GM19328 (cell line): Measurements from ENCODE around the gene MET.
A peak's percentile ranks its signal among the peaks of the same experiment; 100 is the strongest.

Experiments used
- ATAC-seq: cut with Tn5 transposase; IDR thresholded peaks from one replicate; pipeline ENCODE4 v1.9.1; 2021; ENCODE audit warnings: mild to moderate bottlenecking, moderate library complexity; ENCODE audit not compliant: unreplicated experiment

The MET gene

DNA sequence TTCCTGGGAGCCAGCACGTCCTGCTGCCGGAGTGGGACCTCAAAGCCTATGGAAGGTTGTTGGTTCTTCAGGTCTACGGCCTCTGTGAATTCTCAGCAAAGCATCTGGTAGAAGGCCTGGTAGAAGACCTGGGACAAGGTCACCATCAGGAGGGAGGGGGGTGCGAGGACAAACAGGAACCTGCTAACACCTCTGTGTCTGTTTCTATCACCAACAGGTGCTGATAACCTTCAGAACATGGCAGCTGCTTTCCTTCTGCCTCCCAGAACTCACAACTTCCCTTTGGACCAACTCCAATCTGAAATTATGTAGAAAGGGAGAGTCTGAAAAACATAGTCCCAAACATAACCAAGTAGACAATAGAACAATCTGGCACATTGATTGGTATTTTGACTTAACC, 8.3 kb upstream of the MET start:
- ATAC-seq = no peak

GRCh38 chr7:116665332-116665996, 6.5 kb upstream of the MET start:
- ATAC-seq = no peak

DNA sequence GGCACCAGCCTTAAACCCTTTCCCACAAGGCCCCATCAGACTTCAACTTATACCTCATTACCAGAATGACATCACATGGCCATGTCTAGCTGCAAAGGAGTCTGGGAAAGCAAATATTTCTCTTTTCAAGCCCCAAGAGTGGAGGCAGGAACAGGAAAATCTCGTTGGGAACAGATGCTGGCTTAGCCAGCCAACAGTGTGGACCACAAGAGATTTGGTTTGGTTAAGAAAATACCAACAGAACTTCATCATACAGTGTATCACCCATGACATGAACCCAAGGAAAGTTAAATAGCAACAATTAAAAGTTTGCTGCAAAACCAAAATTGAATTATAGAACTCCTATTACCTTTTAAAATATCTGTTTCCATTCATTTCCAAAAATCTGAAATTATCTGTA, 2.2 kb upstream of the MET start:
- no peak for ATAC-seq

DNA sequence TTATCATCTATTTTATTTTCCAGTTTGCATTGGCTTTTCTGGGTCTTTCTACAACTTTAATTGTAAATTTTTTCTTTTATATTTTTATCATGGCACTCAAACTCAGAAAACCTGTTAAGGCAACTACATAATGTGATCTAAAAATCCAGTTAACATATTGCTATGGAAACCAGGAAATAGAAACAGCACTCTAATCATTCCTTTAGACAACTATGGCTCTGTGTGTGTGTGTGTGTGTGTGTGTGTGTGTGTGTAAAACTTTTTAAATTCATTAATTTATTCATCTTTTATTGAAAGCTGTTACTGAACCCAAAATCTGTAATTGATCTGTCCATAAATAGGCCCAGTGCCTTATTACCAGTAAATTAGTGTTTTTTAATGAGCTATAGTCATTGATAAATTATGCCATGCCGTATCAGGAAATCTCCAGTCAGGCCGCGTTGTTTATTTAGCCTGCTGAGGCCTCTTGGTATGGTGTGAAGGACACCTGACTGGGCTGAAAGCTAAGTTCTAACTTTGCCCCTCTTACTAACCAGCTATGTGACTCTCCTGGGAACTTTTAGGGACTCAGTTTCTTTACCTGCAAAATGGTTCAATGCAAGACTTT, 1.5 kb upstream of the MET start:
- no peak for ATAC-seq

DNA sequence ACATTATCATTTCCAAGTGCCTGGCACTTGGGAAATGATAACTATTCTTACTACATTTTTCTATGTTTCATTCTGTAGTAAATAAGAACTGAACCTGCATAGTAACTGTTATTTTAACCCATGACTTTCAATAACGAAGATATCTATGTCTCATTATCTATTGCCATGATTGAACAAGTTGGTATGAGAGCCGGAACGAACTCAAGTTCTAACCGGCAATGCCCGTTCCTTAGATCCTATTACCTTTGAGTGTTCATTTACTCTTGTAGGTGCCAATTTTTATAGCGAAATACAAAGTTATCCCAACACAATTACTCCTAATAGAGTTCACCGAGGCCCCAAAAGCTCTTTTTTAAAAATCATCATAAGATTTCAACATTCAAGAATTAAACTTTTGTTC, 885 bp upstream of the MET start:
- ATAC-seq = no peak

GRCh38 chr7:116672596-116673456, 830 bp downstream of the MET start:
- no peak for ATAC-seq

DNA sequence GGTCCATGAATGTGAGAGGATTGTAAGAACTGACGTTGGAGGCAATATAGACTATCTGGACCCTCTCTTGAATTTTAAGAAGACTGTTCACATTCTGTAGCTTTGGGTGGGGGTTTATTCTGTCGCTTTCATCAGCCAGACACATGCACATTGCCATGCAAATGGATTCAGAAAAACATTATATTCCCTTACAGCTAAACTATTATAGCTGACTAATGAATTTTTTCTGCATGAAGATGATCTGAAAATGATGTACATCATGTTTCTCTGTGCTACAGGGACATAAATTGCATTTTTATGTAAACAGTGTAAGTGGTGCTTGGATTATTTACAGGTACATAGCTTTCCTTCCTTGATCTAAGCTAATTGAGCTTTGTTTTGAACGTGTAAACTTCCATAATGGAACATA, 1.5 kb downstream of the MET start:
- ATAC-seq = no peak

- ATAC-seq = no peak
Observed at GRCh38 chr7:116674508-116675173, 2.6 kb downstream of the MET start.

DNA sequence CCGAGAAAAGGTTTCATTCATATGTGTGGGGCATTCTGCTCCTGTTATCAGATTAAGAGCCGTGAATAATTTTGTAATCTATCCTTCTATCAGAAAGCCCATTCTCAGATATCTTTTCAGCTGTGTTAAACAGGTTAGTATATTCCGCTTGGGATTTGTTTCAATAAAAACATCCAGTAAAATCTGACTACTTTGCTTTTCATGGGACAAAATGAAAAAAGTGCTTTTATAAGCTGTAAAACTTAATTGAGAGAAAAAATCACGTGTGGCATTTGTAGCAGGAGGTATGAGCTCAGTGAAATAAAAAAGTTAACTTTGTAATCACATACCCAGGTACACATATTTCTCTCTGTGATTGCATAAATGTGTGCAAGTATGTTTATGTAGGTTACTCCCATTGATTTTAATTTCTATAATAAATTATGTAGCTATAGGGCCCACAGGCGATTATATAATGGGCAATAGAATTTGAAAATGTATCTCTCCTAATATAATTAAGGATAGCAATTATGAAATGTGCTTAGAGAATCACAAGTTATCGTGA, 3.9 kb downstream of the MET start:
- ATAC-seq = no peak

DNA sequence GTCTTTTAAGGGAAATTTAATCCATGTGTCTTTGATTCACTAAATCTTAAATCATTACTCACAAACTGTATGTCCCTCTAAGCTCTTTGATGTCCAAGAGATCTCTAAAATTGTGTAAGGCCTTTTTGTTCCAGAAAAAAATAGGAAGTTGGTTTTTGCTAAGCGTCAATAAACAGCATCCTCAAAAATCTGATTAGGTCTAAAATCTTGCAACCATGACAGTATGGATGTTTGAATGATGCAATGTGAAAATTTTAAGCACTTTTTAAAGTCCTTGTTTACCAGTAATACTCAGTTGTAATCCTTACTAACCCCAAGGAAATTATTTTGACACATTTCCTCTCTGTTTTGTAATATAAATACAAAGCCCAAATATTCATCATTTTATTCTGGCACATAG, 6.8 kb downstream of the MET start:
- no peak for ATAC-seq

DNA sequence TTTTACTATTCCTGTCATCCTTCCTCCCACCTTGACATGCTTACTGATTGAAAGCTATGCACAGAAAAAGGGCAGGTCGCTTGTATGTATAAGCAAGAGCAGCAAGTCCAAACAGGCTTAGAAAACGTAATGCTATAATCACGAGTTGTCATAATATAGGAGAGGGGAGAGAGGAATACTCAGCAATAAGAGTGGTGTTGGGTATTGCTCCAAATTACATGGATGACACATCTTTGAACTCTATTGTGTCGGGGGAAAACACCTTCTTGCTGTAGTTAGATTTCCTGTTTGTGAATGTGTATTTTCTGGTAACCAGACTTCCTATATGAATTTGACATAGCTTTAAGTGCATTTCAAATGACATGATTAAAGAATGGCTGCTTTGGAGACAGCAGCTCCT, 7.5 kb downstream of the MET start:
- ATAC-seq = no peak

DNA sequence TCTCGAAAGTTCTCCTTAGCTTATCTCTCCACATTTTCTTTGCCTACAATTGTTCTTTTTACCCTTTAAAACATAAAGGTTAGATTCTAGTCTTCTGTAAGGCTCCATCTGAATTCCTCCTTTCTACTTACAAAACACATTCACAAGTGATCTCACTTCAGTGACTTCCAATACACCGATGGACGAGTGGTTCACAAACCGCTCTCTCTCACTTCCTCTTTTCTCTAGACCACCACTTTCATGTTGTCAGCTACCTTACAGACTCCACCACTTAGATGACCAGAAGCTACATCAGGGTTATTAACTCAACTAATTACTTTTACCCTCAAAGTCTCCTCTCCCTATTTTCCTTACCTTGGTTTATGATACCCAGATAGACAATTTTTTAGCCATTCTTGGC, 11.8 kb downstream of the MET start:
- peak; percentile 100 for ATAC-seq

DNA sequence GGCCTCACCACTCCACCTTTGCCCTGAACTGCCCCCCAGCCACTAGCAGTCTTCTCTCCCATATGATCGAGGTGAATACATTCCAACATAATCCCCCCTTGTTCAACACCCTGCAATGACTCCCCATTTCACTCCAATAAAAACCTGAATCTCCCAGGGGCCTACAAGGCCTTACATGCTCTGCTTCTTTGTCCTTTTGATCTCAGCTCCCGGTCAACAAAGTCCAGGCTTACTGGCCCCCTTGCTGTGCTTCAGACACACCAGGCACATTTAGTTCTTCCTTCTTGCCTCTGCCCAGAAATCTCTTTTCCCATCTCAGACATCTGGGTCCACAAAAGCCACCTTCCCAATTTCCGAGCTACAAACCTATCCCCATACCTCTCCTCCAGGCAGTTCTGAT, 14.0 kb downstream of the MET start:
- ATAC-seq = no peak

DNA sequence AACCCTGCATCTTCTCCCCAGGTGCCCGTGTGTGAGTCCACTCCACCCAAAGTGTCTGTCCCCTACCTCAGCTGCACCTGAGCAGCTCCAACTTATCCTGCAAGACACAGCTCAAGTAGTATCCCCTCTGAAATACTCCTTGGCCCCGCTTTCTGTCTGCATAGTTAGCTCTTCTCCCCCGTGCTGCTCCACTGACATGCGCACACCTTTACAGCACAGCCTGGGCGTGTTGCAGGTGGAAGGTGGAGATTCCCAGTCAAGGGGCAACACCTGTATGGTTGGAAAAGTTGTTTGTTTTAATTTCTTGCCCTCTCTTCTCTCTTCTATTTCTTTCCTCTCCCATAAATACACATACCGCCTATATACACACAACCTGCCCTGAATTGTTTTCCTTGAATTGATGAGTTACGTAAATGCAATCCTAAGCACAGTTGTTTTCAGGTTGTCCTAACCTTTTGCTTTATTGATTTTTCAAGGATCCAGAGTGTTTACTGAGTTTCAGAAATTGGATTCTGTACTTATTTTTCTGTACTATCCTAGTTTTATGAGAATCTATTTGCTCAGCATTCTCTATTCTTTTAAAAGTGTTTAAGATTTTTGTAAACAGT, 14.9 kb downstream of the MET start:
- no peak for ATAC-seq

GRCh38 chr7:116687801-116688201, 15.8 kb downstream of the MET start:
- ATAC-seq = no peak

DNA sequence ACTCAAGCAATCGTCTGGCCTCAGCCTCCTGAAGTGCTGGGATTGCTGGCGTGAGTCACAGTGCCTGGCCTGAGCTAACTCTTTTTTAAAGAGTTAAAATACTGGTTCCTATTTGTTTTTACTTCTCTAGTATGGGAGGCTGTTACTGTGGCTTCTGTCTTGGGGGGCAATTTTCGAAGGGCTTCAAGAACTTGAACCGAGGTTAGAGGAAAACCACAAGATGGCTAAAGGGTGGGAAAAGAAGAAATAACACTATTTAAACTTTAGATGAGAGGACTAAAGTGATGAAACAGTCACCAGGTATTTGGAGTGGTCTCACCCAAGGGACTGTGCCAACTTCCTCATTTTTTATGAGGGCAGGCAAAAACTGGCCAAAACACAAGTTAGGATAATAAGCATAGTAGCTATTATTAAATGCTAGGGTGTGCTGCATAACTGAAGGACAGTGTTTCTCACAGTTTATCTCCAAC, 17.8 kb downstream of the MET start:
- no peak for ATAC-seq

DNA sequence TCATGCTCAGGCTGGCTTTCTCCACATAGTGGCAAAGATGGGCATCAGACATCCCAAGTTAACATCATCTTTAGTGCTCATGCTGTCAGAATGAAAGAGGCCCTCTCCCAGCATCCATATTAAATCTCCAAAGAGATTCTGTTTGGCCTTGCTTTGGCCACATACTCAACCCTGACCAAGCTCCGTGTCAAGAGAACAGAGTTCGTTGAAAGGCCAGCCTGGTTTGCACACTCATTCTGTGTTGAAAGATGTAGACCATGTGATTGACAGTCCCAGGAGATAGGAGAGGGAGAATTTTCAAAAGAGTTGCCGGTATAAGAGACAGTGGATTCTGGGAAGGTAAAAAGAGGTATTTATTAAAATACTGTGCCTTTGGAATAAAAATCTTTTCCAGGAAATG, 19.7 kb downstream of the MET start:
- ATAC-seq = no peak

- no peak for ATAC-seq
Observed at GRCh38 chr7:116692401-116693308, 20.7 kb downstream of the MET start.

DNA sequence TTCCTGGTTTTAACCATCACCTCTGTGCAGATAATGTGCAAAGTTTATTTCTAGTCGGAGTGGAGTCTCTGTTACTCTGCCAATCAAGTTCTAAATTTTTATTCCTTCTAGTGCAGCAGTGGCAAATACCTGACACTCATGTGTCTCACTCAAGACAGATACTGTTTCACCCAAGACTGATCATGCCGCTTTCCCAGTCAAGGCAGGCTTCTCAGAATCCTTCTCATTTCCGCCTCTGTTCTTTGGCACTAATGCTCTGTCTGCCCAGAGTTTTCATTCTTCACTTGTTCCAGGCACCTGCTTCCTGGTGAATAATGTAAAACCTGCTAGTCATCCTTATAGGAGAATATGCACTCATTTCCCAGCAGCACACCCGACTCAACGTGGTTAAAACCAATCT, 24.7 kb downstream of the MET start:
- ATAC-seq = no peak

DNA sequence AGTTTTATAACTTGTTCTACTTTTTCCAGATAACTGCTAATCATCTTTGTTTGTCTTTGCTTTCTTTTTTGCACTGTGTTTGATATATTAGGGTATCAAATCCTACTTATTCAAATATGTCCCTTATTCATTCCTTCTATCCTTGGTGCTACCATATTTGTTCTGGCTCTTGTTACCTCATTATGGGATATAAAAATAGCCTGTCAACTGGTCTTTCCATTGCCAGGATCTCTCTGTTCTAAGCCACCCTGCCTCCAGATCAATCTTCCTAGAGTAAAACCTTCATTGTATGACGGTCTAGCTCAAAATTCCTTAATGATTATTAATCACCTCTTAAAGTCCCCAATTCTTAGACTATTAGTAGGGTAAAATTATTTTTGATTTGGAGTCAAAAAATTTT, 25.2 kb downstream of the MET start:
- ATAC-seq = no peak
